HepG2 (cell line): ENCODE measurements around the gene BABAM2. TPM values are rescaled to one million over a fixed set of nuclear protein-coding genes. Genes with fewer than 3 reads are reported as not detected.

Source experiments
- ATM ChIP-seq: fragments of 450-650 bp; IDR thresholded peaks from 2 replicates; pipeline ENCODE4 v1.7.1; 2017; ENCODE audit warnings: mild to moderate bottlenecking, borderline replicate concordance
- CCAR2 ChIP-seq: fragments of 200-400 bp; formaldehyde crosslinking; optimal IDR thresholded peaks from 2 replicates; pipeline ENCODE3; 2018; ENCODE audit warnings: low read depth, mild to moderate bottlenecking, low read length, moderate library complexity
- HMG20A ChIP-seq: IDR thresholded peaks from 2 replicates; pipeline ENCODE4 v1.6.1; 2016; ENCODE audit warnings: borderline replicate concordance
- KDM3A ChIP-seq: IDR thresholded peaks from 2 replicates; pipeline ENCODE4 v1.6.1; 2018; ENCODE audit warnings: low read depth, missing compliant biosample characterization
- KMT2B ChIP-seq: IDR thresholded peaks from 2 replicates; pipeline ENCODE4 v1.6.1; 2016; ENCODE audit warnings: missing genetic modification reagents, missing compliant biosample characterization
- MEIS1 ChIP-seq: sonication (generic); formaldehyde crosslinking; IDR thresholded peaks from 2 replicates; pipeline ENCODE4 v1.9.0; 2021; ENCODE audit warnings: mild to moderate bottlenecking, missing genetic modification reagents, moderate library complexity, borderline replicate concordance
- MIER3 ChIP-seq: IDR thresholded peaks from 2 replicates; pipeline ENCODE4 v1.6.1; 2016; ENCODE audit warnings: missing compliant biosample characterization, borderline replicate concordance
- MXI1 ChIP-seq: IDR thresholded peaks from 3 replicates; pipeline ENCODE4 v1.6.1; 2012; ENCODE audit warnings: low read depth, low read length, inconsistent platforms, borderline replicate concordance
- PHB2 ChIP-seq: fragments of 450-650 bp; IDR thresholded peaks from 2 replicates; pipeline ENCODE4 v1.6.1; 2018; ENCODE audit not compliant: partially characterized antibody
- SIX1 ChIP-seq: sonication (generic); formaldehyde crosslinking; IDR thresholded peaks from 2 replicates; pipeline ENCODE4 v1.4.0; 2020; ENCODE audit warnings: missing genetic modification reagents, borderline replicate concordance
- SMYD3 ChIP-seq: sonication (generic); formaldehyde crosslinking; IDR thresholded peaks from 2 replicates; pipeline ENCODE4 v1.8.1; 2023; ENCODE audit warnings: mild to moderate bottlenecking, missing genetic modification reagents
- SRF ChIP-seq: IDR thresholded peaks from 2 replicates; pipeline ENCODE4 v1.6.1; 2011; ENCODE audit warnings: mild to moderate bottlenecking, low read depth, low read length, moderate library complexity
- YEATS4 ChIP-seq: sonication (generic); formaldehyde crosslinking; IDR thresholded peaks from 2 replicates; pipeline ENCODE4 v1.4.0; 2020; ENCODE audit warnings: missing genetic modification reagents, borderline replicate concordance
- ZNF383 ChIP-seq: sonication (generic); formaldehyde crosslinking; IDR thresholded peaks from 2 replicates; pipeline ENCODE4 v1.4.0; 2020; ENCODE audit warnings: missing genetic modification reagents, mild to moderate bottlenecking, borderline replicate concordance
- ZNF670 ChIP-seq: sonication (generic); formaldehyde crosslinking; IDR thresholded peaks from 2 replicates; pipeline ENCODE4 v1.8.0; 2022; ENCODE audit warnings: mild to moderate bottlenecking, missing genetic modification reagents, borderline replicate concordance
- ZNF790 ChIP-seq: sonication (generic); formaldehyde crosslinking; IDR thresholded peaks from 2 replicates; pipeline ENCODE4 v1.8.0; 2022; ENCODE audit warnings: missing genetic modification reagents, mild to moderate bottlenecking, borderline replicate concordance
- ZSCAN25 ChIP-seq: sonication (generic); formaldehyde crosslinking; IDR thresholded peaks from 2 replicates; pipeline ENCODE4 v1.8.0; 2022; ENCODE audit warnings: mild to moderate bottlenecking, missing genetic modification reagents
- polyA plus RNA-seq, 8 experiments: library from polyadenylated mRNA; depleted of rRNA in 3 of 8; stranded (reverse) in 7 of 8; unstranded in 1 of 8; fragments of >200 nt; fragmentation: Illumina TruSeq in 4 of 8; extraction: Trizol in 4 of 8; gene quantifications; 2 replicates each; pipeline versions ENCODE4 v1.2.1 to v1.2.3, GENCODE V29; 2011 to 2016; ENCODE audit warnings: low read depth in 4 of 8, missing spikeins in 1 of 8, mixed read lengths in 1 of 8; ENCODE audit not compliant: insufficient read depth in 1 of 8
- total RNA-seq, 5 experiments: library from RNA; depleted of rRNA; stranded (reverse); fragments of >200 nt; fragmentation: Illumina TruSeq; extraction: Trizol; gene quantifications; 2 replicates each; pipeline ENCODE4 v1.2.3, GENCODE V29; 2016; ENCODE audit warnings: low read depth in 1 of 5
- TF ChIP-seq, protein P1 (sequence below): IDR thresholded peaks from 2 replicates; pipeline ENCODE4 v1.6.1; 2016; ENCODE audit warnings: missing compliant biosample characterization, missing genetic modification reagents, borderline replicate concordance
- TF ChIP-seq, protein P2 (sequence below): sonication (generic); formaldehyde crosslinking; IDR thresholded peaks from 2 replicates; pipeline ENCODE4 v1.4.0; 2020; ENCODE audit warnings: mild to moderate bottlenecking, low read depth, missing genetic modification reagents
- TF ChIP-seq, protein P3 (sequence below): sonication (generic); formaldehyde crosslinking; IDR thresholded peaks from 2 replicates; pipeline ENCODE4 v1.5.1; 2020; ENCODE audit warnings: mild to moderate bottlenecking, moderate library complexity, missing genetic modification reagents
- TF ChIP-seq, protein P4 (sequence below): sonication (generic); formaldehyde crosslinking; IDR thresholded peaks from 2 replicates; pipeline ENCODE4 v1.8.0; 2023; ENCODE audit warnings: mild to moderate bottlenecking, missing genetic modification reagents
- TF ChIP-seq, protein P5 (sequence below): IDR thresholded peaks from 2 replicates; pipeline ENCODE4 v1.6.1; 2016; ENCODE audit warnings: control low read depth
- TF ChIP-seq, protein P6 (sequence below): IDR thresholded peaks from 2 replicates; pipeline ENCODE4 v1.6.1; 2016; ENCODE audit warnings: low read depth

Gene BABAM2
- total and polyA plus RNA-seq, 2 of the 13 experiments (the other 11 are each of a cell fraction or from before 2014, with no cell fraction given): 24.9 to 28.0 TPM

DNA sequence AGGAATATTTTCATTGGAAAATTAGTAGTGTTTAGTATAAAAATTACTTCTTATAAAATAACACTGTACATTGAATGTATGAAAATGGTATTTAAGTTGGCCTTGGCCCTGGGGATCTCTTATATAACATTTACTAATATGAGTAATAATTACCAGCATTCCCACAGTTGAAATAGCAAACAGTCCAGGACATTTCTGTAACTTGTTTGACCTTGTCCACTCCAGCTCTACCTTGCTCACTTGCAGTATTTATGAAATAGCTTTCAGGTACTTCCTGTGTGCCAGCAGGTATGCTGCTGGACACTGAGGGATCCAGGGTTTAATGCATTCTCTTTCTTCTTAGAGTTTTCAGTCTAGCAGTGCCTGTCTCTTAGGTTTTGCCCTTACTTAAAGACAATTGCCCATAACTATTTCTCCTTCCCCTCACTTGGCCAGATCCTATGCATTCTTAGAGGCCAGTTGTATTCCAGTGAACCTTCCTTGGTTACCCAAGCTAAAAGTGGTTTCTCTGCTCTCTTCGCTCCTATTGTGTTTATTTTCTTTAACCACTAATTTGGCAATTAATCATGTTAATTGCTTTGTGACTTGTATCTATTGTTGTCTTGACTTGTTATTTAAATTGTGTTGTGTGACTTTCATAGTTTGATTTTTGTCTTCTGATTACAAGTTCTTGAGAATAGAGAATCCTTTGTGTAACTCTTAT is 25.9 kb downstream of the BABAM2 start (continued):
- TF ChIP-seq, protein P1, sequence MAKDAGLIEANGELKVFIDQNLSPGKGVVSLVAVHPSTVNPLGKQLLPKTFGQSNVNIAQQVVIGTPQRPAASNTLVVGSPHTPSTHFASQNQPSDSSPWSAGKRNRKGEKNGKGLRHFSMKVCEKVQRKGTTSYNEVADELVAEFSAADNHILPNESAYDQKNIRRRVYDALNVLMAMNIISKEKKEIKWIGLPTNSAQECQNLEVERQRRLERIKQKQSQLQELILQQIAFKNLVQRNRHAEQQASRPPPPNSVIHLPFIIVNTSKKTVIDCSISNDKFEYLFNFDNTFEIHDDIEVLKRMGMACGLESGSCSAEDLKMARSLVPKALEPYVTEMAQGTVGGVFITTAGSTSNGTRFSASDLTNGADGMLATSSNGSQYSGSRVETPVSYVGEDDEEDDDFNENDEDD (CRISPR knock-in tag): no peak
- TF ChIP-seq MIER3 (CRISPR knock-in tag) (0 out of 2 replicates have a peak, but pooled peaks have one; percentile 55), MEIS1 (no peak), ZNF670 (CRISPR knock-in tag) (peak; percentile 25; the same call in 1 of the 2 replicates), SIX1 (0 out of 2 replicates have a peak, but pooled peaks have one; percentile 11), YEATS4 (CRISPR knock-in tag) (no peak), KDM3A (CRISPR knock-in tag) (0 out of 2 replicates have a peak, but pooled peaks have one; percentile 44), PHB2 (no peak), ZNF383 (CRISPR knock-in tag) (no peak), ZNF790 (CRISPR knock-in tag) (no peak), KMT2B (CRISPR knock-in tag) (0 out of 2 replicates have a peak, but pooled peaks have one; percentile 52), HMG20A (CRISPR knock-in tag) (peak; percentile 76; the same call in 1 of the 2 replicates), ZSCAN25 (CRISPR knock-in tag) (no peak), SMYD3 (peak; percentile 46; the same call in 1 of the 2 replicates), CCAR2 (no peak), SRF (no peak), MXI1 (no peak), ATM (no peak)
- TF ChIP-seq, protein P2, sequence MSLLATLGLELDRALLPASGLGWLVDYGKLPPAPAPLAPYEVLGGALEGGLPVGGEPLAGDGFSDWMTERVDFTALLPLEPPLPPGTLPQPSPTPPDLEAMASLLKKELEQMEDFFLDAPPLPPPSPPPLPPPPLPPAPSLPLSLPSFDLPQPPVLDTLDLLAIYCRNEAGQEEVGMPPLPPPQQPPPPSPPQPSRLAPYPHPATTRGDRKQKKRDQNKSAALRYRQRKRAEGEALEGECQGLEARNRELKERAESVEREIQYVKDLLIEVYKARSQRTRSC (CRISPR knock-in tag): no peak
- TF ChIP-seq, protein P3, sequence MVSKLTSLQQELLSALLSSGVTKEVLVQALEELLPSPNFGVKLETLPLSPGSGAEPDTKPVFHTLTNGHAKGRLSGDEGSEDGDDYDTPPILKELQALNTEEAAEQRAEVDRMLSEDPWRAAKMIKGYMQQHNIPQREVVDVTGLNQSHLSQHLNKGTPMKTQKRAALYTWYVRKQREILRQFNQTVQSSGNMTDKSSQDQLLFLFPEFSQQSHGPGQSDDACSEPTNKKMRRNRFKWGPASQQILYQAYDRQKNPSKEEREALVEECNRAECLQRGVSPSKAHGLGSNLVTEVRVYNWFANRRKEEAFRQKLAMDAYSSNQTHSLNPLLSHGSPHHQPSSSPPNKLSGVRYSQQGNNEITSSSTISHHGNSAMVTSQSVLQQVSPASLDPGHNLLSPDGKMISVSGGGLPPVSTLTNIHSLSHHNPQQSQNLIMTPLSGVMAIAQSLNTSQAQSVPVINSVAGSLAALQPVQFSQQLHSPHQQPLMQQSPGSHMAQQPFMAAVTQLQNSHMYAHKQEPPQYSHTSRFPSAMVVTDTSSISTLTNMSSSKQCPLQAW (CRISPR knock-in tag): peak; percentile 76
- TF ChIP-seq, protein P4, sequence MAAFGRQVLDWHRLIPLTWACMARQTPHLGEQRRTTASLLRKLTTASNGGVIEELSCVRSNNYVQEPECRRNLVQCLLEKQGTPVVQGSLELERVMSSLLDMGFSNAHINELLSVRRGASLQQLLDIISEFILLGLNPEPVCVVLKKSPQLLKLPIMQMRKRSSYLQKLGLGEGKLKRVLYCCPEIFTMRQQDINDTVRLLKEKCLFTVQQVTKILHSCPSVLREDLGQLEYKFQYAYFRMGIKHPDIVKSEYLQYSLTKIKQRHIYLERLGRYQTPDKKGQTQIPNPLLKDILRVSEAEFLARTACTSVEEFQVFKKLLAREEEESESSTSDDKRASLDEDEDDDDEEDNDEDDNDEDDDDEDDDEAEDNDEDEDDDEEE (CRISPR knock-in tag): no peak
- TF ChIP-seq, protein P5, sequence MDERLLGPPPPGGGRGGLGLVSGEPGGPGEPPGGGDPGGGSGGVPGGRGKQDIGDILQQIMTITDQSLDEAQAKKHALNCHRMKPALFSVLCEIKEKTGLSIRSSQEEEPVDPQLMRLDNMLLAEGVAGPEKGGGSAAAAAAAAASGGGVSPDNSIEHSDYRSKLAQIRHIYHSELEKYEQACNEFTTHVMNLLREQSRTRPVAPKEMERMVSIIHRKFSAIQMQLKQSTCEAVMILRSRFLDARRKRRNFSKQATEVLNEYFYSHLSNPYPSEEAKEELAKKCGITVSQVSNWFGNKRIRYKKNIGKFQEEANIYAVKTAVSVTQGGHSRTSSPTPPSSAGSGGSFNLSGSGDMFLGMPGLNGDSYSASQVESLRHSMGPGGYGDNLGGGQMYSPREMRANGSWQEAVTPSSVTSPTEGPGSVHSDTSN (CRISPR knock-in tag): no peak
- TF ChIP-seq, protein P6, sequence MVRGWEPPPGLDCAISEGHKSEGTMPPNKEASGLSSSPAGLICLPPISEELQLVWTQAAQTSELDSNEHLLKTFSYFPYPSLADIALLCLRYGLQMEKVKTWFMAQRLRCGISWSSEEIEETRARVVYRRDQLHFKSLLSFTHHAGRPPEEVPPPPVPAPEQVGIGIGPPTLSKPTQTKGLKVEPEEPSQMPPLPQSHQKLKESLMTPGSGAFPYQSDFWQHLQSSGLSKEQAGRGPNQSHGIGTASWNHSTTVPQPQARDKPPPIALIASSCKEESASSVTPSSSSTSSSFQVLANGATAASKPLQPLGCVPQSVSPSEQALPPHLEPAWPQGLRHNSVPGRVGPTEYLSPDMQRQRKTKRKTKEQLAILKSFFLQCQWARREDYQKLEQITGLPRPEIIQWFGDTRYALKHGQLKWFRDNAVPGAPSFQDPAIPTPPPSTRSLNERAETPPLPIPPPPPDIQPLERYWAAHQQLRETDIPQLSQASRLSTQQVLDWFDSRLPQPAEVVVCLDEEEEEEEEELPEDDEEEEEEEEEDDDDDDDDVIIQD (CRISPR knock-in tag): peak; percentile 94
